Gastroesophageal sphincter (tissue), 4 donors: ENCODE data around the gene CD247. TPM values are rescaled to one million over a fixed set of nuclear protein-coding genes. Genes with fewer than 3 reads are reported as not detected.
"Not testable (repeated sequence)": the region's sequence is repeated elsewhere in the genome, so short reads cannot be mapped to it uniquely, and the experiment has no call there.

Experiments
- ATAC-seq: fragments of 150-250 bp; one replicate; pipeline ENCODE4 v1.9.1; 2016; ENCODE audit warnings: mild to moderate bottlenecking, moderate library complexity
- H3K27ac ChIP-seq, 4 donors: fragments of 200-600 bp; sonication (generic) in 3 of 4; 1 replicate in 3 of 4; 2 replicates in 1 of 4; pipeline ENCODE4 v1.5.1; 2016 to 2019
- H3K27me3 ChIP-seq: fragments of 200-600 bp; sonication (generic); one replicate; pipeline ENCODE4 v1.5.1; 2019
- H3K36me3 ChIP-seq, 2 donors: fragments of 200-600 bp; sonication (generic); one replicate each; pipeline ENCODE4 v1.5.1; 2019; ENCODE audit warnings: control low read depth in 1 of 2
- H3K4me1 ChIP-seq, 3 donors: fragments of 200-600 bp; sonication (generic); 1 replicate in 2 of 3; 2 replicates in 1 of 3; pipeline ENCODE4 v1.5.1; 2016 to 2019; ENCODE audit warnings: control low read depth in 2 of 3
- H3K4me3 ChIP-seq, 2 donors: fragments of 200-600 bp; sonication (generic); one replicate each; pipeline ENCODE4 v1.5.1; 2019; ENCODE audit warnings: mild to moderate bottlenecking in 1 of 2, moderate library complexity in 1 of 2
- H3K9me3 ChIP-seq, 3 donors: fragments of 200-600 bp; sonication (generic); one replicate each; pipeline ENCODE4 v1.5.1; 2017 to 2019; ENCODE audit warnings: control low read depth in 2 of 3
- CTCF ChIP-seq, 4 experiments: fragments of 200-600 bp in 2 of 4; fragments of 450-650 bp in 2 of 4; sonication (generic) in 1 of 4; IDR thresholded peaks; one replicate each; pipeline ENCODE4 v1.5.1; 2017 to 2019; ENCODE audit warnings: antibody characterized with exemption in 4 of 4, mild to moderate bottlenecking in 2 of 4, moderate library complexity in 2 of 4
- EP300 ChIP-seq: sonication (generic); formaldehyde crosslinking; IDR thresholded peaks from one replicate; pipeline ENCODE4 v1.6.1; 2017; ENCODE audit warnings: antibody characterized with exemption, mild to moderate bottlenecking
- POLR2A ChIP-seq, 2 donors: fragments of 450-650 bp; IDR thresholded peaks; one replicate each; pipeline ENCODE4 v1.6.1; 2017; ENCODE audit warnings: antibody characterized with exemption in 2 of 2, mild to moderate bottlenecking in 2 of 2, moderate library complexity in 1 of 2
- POLR2AphosphoS5 ChIP-seq: sonication (generic); formaldehyde crosslinking; IDR thresholded peaks from one replicate; pipeline ENCODE4 v1.6.1; 2017; ENCODE audit warnings: antibody characterized with exemption
- WGBS, 2 donors: methylation state at CpG; one replicate each; pipeline ENCODE4 v1.1.5; 2018; ENCODE audit warnings: low coverage in 1 of 2; 5-methylcytosine and 5-hydroxymethylcytosine counted together
- total RNA-seq, 4 donors: library from RNA; depleted of rRNA; stranded (reverse); fragments of >200 nt; gene quantifications; one replicate each; pipeline ENCODE4 v1.1.0, GENCODE V29; 2016

CD247 gene
- total RNA-seq, 4 donors from 2014 or later: 0.31 to 1.3 (median 0.45) TPM; not detected in 1

- Histone ChIP-seq H3K27ac (peak overlapping the region in 1 of 4 donors; percentile 7), H3K27me3 (no peaks in the 10 kb centered on the region), H3K9me3 (no peaks in the 10 kb centered on the region), H3K4me3 (no peak overlapping the region), H3K4me1 (no peaks in the 10 kb centered on the region), H3K36me3 (no peaks in the 10 kb centered on the region)
- ATAC-seq: peak; percentile 78
- WGBS, 2 donors: 63 to 71% methylated on average over 5 to 7 of the region's 7 CpGs
- TF ChIP-seq EP300: no peak
- no peak for TF ChIP-seq CTCF (IDR thresholded peaks at IDR 0.05)
- no peak for TF ChIP-seq POLR2AphosphoS5
- TF ChIP-seq POLR2A (IDR thresholded peaks at IDR 0.05): no peak
These were observed 45.4 kb upstream of the CD247 start for GRCh38 chr1:167563579-167564246.

GRCh38 chr1:167562702-167563101 is 44.4 kb upstream of the CD247 start:
- 27 to 100% methylated on average over 1 of the region's 1 CpG for whole genome bisulfite sequencing, 2 donors
- no peak for TF ChIP-seq POLR2AphosphoS5
- no peak for TF ChIP-seq CTCF (IDR thresholded peaks at IDR 0.05)
- no peak for TF ChIP-seq POLR2A (IDR thresholded peaks at IDR 0.05)
- no peak for TF ChIP-seq EP300
- H3K36me3 ChIP-seq: no peaks in the 10 kb centered on the region

GRCh38 chr1:167561753-167562152 is 43.4 kb upstream of the CD247 start:
- ATAC-seq: no peak
- no peaks in the 10 kb centered on the region for H3K36me3 ChIP-seq
- H3K27me3 ChIP-seq: no peaks in the 10 kb centered on the region
- no peak overlapping the region for H3K27ac ChIP-seq
- H3K4me3 ChIP-seq: no peak overlapping the region
- no peak for TF ChIP-seq POLR2AphosphoS5
- no peak for TF ChIP-seq EP300
- no peak for TF ChIP-seq POLR2A (IDR thresholded peaks at IDR 0.05)
- TF ChIP-seq CTCF (IDR thresholded peaks at IDR 0.05): no peak
- H3K4me1 ChIP-seq: no peaks in the 10 kb centered on the region
- WGBS, 2 donors: 64 to 89% methylated on average over 5 to 6 of the region's 6 CpGs
- H3K9me3 ChIP-seq: no peaks in the 10 kb centered on the region

More at GRCh38 chr1:167562702-167563101, 44.4 kb upstream of the CD247 start:
- H3K4me3 ChIP-seq: no peak overlapping the region
- no peak overlapping the region for H3K27ac ChIP-seq
- no peaks in the 10 kb centered on the region for H3K4me1 ChIP-seq
- no peaks in the 10 kb centered on the region for H3K27me3 ChIP-seq
- H3K9me3 ChIP-seq: no peaks in the 10 kb centered on the region
- ATAC-seq: no peak

GRCh38 chr1:167555971-167556714 is 37.8 kb upstream of the CD247 start:
- 20 to 33% methylated on average over 3 to 4 of the region's 5 CpGs for WGBS, 2 donors
- H3K4me3 ChIP-seq: no peak overlapping the region
- H3K27ac ChIP-seq: no peak overlapping the region
- H3K36me3 ChIP-seq: no peaks in the 10 kb centered on the region
- no peaks in the 10 kb centered on the region for H3K27me3 ChIP-seq
- no peak for ATAC-seq
- H3K9me3 ChIP-seq: no peaks in the 10 kb centered on the region
- peaks cover 0 to 42% (median 0%) of the 10 kb centered on the region in 3 donors for H3K4me1 ChIP-seq
- peak; percentile 80 to 86 (median 82) for TF ChIP-seq CTCF (IDR thresholded peaks at IDR 0.05)
- TF ChIP-seq POLR2AphosphoS5: no peak
- no peak for TF ChIP-seq EP300
- TF ChIP-seq POLR2A (IDR thresholded peaks at IDR 0.05): no peak

- not testable (repeated sequence) for H3K9me3 ChIP-seq, H3K4me3 ChIP-seq, ATAC-seq, H3K36me3 ChIP-seq, H3K27me3 ChIP-seq, H3K27ac ChIP-seq
- WGBS, 2 donors: 88 to 100% methylated on average over 1 of the region's 1 CpG
- H3K4me1 ChIP-seq: peaks cover 0 to 53% (median 0%) of the 10 kb centered on the region in 3 donors
These were observed 36.7 kb upstream of the CD247 start for GRCh38 chr1:167555072-167555471.
